Measurements from ENCODE around the gene MLYCD. TPM values are rescaled to one million over a fixed set of nuclear protein-coding genes. Genes with fewer than 3 reads are reported as not detected.
"Not testable (repeated sequence)": the region's sequence is repeated elsewhere in the genome, so short reads cannot be mapped to it uniquely, and the experiment has no call there.

MLYCD gene
- total RNA-seq, 2 experiments from 2014 or later, result 5.3 to 5.7 TPM

DNA sequence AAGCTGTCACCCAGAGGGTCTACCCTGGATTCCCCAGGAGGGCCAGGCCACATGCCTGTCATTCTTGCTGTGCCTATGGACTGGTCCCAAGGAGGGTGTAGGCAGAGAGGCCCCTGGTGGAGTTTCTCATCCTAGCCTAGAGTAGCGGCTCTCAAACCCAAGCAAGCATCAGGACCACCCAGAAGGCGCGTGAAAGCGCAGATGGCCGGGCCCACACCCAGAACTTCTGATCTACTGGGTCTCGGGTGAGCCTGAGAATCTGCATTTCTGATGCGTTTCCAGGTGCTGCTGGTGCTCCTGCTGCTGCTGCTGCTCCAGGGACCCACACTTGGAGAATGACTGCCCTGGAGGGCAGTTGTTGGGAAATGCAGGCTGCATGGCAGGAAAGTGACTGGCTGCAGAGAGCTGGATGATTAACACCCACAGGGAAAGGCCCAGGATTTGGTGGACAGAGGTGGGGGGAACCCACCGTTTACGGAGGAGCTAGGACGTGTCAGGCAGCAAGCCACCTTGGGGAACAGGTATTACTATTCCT lies 44.7 kb downstream of the MLYCD start:
- no peak for DNase-seq
- H3K4me3 Mint-ChIP-seq, result no peak overlapping the region
- H3K27me3 Mint-ChIP-seq, result no peaks in the 10 kb centered on the region
- H3K4me1 Mint-ChIP-seq, result peaks cover 8% of the 10 kb centered on the region
- ATAC-seq, result no peak
- H3K27ac Mint-ChIP-seq, result no peak overlapping the region
- no peaks in the 10 kb centered on the region for H3K36me3 Mint-ChIP-seq
- CTCF ChIA-PET, result interaction anchor here (1.4 kb wide), 1 partner anchor 13 kb away, joined by 4 read pairs; no protein-coding TSS in a partner anchor
- H3K9me3 Mint-ChIP-seq (ENCODE audit: low read depth), result no peaks in the 10 kb centered on the region

GRCh38 chr16:83945587-83945986 lies 46.7 kb downstream of the MLYCD start:
- peaks cover 5% of the 10 kb centered on the region for H3K9me3 Mint-ChIP-seq (ENCODE audit: low read depth)
- no peaks in the 10 kb centered on the region for H3K27me3 Mint-ChIP-seq
- no peak for DNase-seq
- H3K36me3 Mint-ChIP-seq, result no peaks in the 10 kb centered on the region
- no peak for ATAC-seq
- CTCF ChIA-PET, result no interaction called here
- H3K4me1 Mint-ChIP-seq, result no peaks in the 10 kb centered on the region
- no peak overlapping the region for H3K27ac Mint-ChIP-seq
- no peak overlapping the region for H3K4me3 Mint-ChIP-seq

DNA sequence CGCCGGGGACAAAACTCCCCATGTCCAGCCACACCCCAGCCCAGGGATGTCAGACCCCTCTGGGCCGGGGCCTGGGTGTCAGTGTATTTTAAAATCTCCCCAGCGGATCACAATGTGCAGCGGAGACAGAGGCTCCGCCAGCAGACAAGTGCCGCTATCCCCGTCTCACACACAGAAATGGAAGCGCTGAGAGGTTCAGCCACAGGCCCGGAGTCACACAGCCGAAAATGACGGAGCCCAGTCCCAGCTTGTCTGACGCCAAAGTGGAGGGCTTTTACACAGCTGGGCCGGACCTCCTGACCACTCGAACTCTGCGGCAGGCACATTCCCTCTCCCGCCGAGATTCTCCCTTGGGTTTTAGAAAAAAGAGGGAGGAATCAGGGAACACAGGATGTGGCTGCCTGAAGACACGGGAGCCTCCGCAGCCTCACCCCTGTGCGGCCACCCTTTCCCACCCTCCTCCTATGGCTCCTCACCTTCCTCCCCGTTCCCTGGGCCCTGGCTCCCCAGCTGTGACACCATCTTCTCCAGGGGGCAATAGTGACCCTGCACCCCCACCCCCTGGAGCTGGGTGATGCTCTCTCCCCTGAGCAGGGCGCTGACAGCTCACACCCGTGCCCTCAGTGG lies 47.4 kb downstream of the MLYCD start:
- H3K27ac Mint-ChIP-seq, result no peak overlapping the region
- DNase-seq (no peak), ATAC-seq (no peak)
- no peaks in the 10 kb centered on the region for H3K27me3 Mint-ChIP-seq
- H3K36me3 Mint-ChIP-seq, result no peaks in the 10 kb centered on the region
- CTCF ChIA-PET, result interaction anchor here (2.3 kb wide), 1 partner anchor 10 kb away, joined by 7 read pairs; no protein-coding TSS in a partner anchor
- peaks cover 5% of the 10 kb centered on the region for H3K9me3 Mint-ChIP-seq (ENCODE audit: low read depth)
- H3K4me3 Mint-ChIP-seq, result no peak overlapping the region
- H3K4me1 Mint-ChIP-seq, result no peaks in the 10 kb centered on the region

GRCh38 chr16:83946781-83947566 lies 48.1 kb downstream of the MLYCD start:
- peaks cover 5% of the 10 kb centered on the region for H3K9me3 Mint-ChIP-seq (ENCODE audit: low read depth)
- no peak overlapping the region for H3K27ac Mint-ChIP-seq
- H3K4me1 Mint-ChIP-seq, result no peaks in the 10 kb centered on the region
- no peak overlapping the region for H3K4me3 Mint-ChIP-seq
- no peaks in the 10 kb centered on the region for H3K27me3 Mint-ChIP-seq
- no peak for ATAC-seq
- CTCF ChIA-PET, result interaction anchor here (2.3 kb wide), 1 partner anchor 9 kb away, joined by 7 read pairs; no protein-coding TSS in a partner anchor
- no peak for DNase-seq
- H3K36me3 Mint-ChIP-seq, result no peaks in the 10 kb centered on the region

DNA sequence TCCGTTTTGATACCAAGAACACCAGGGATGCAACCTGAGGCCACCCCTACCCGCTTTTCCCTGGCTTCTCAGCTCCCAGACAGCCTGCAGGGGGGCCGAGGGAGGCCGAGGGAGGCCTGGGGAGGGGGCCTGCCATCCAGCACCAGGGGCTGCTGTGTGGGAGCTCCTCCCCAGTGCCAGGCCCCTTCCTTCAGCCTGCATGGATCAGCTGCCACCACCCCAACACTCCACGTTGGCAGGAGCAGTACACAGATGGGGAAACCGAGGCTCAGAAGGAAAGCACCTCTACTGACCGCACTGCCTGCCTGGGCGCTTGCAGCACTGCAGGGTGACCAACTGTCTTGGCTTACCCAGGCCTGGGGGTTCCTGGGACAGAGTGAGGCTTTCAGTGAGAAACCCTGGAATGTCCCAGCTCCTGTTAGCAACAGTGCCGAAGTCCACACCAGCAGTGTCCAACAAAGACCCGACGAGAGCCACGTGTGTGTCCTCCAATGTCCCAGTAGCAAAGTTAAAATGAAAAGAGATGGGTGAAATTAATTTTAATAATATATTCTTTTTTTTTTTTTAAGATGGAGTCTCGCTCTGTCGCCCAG lies 48.8 kb downstream of the MLYCD start:
- Mint-ChIP-seq H3K36me3 (no peaks in the 10 kb centered on the region), H3K27ac (no peak overlapping the region), H3K4me3 (no peak overlapping the region), H3K4me1 (peaks cover 4% of the 10 kb centered on the region), H3K27me3 (no peaks in the 10 kb centered on the region), H3K9me3 (ENCODE audit: low read depth) (peaks cover 5% of the 10 kb centered on the region)
- DNase-seq, result no peak
- CTCF ChIA-PET, result interaction anchor here (0.9 to 2.3 kb wide), 2 partner anchors 9 to 226 kb away, joined by 4 to 7 read pairs; no protein-coding TSS in a partner anchor
- no peak for ATAC-seq

DNA sequence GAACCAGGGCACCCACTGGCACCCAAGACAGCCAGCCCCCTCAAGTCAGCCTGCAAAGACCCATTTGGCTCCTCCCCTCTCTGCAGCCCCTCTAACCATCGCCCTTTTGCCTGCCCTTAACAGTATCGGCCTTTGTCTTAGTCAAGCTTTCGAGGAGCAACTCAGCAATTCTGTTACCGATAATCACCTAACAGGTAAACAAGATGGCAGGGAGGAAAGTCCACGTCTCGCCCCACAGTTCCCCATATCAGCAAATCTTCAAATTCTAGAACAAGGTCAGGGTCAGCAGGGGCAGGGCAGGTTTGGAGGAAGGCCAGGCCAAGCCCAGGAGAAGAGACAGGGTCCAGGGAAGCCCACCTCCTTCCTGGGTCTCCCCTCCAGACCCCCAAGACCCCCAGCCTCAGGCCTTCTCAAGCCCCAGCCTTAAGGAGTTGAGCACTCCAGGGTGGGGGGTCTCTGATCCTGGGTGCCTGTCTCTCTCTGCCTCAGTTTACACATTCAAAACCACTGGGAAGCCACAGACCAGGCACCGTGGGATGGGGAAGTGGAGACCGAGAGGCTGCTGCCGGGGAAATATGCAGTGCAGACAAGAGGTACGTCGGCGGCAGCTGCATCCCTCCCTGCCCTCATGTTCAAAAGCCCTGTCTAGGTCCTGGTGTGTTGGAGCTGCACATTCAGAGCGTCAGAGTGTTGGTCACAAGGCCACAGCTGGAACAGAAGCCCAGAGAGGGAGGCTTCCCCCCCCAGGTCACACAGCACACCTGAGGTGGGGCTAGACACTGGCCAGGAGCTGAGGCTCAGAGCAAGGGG lies 50.2 kb downstream of the MLYCD start:
- peaks cover 12% of the 10 kb centered on the region for H3K4me1 Mint-ChIP-seq
- H3K4me3 Mint-ChIP-seq, result no peak overlapping the region
- ATAC-seq (no peak), DNase-seq (no peak)
- H3K9me3 Mint-ChIP-seq (ENCODE audit: low read depth), result peaks cover 5% of the 10 kb centered on the region
- H3K27me3 Mint-ChIP-seq, result peaks cover 3% of the 10 kb centered on the region
- H3K27ac Mint-ChIP-seq, result no peak overlapping the region
- H3K36me3 Mint-ChIP-seq, result no peaks in the 10 kb centered on the region
- CTCF ChIA-PET, result interaction anchor here (0.5 kb wide), 1 partner anchor 315 kb away, joined by 3 read pairs; no protein-coding TSS in a partner anchor

- H3K27me3 Mint-ChIP-seq, result peaks cover 8% of the 10 kb centered on the region
- H3K27ac Mint-ChIP-seq, result no peak overlapping the region
- peaks cover 5% of the 10 kb centered on the region for H3K9me3 Mint-ChIP-seq (ENCODE audit: low read depth)
- peaks cover 13% of the 10 kb centered on the region for H3K4me1 Mint-ChIP-seq
- ATAC-seq (no peak), DNase-seq (no peak)
- no peaks in the 10 kb centered on the region for H3K36me3 Mint-ChIP-seq
- CTCF ChIA-PET, result interaction anchor here (0.5 kb wide), 1 partner anchor 315 kb away, joined by 3 read pairs; no protein-coding TSS in a partner anchor
- H3K4me3 Mint-ChIP-seq, result no peak overlapping the region
Measured at GRCh38 chr16:83949724-83950001, 50.7 kb downstream of the MLYCD start.

DNA sequence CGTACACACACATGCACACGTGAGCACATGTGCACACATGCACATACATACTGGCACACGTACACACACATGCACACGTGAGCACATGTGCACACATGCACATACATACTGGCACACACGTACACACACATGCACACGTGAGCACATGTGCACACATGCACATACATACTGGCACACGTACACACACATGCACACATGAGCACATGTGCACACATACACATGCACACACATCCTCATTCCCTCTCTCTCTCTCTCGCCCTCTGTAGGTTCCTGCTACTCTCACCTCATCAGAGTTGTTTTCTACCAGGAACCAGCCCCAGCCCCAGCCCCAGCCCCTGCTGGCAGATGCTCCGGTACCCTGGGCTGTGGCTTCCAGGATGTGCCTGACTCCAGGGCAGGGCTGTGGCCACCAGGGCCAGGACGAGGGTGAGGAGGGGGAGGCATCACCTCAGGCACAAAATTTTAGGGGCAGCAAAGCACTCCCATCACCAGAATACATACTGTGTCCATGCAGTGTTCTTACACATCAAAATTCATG lies 52.0 kb downstream of the MLYCD start:
- DNase-seq; H3K9me3 Mint-ChIP-seq (ENCODE audit: low read depth); H3K36me3 Mint-ChIP-seq; H3K4me3 Mint-ChIP-seq; H3K27ac Mint-ChIP-seq; CTCF ChIA-PET; ATAC-seq: not testable (repeated sequence)
- Mint-ChIP-seq H3K27me3 (peaks cover 11% of the 10 kb centered on the region), H3K4me1 (peaks cover 13% of the 10 kb centered on the region)

DNA sequence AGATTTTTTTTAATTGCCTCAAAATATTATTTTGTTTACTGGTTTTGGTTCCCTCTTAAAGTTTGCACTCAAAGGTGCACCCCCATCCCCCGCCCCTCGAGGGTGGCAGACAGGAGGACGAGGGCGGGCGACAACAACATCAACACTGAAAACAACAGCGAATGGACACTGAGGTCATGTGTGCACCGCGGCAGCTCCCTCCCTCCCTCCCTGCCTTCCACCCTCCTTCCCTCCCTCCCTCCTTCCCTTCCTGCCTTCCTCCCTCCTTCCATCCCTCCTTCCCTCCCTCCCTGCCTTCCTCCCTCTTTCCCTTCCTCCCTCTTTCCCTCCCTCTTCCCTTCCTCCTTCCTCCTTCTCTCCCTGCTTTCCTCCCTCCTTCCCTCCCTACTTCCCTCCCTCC lies 52.6 kb downstream of the MLYCD start:
- ATAC-seq (no peak), DNase-seq (no peak)
- Mint-ChIP-seq H3K4me3 (no peak overlapping the region), H3K27me3 (peaks cover 11% of the 10 kb centered on the region), H3K9me3 (ENCODE audit: low read depth) (peaks cover 5% of the 10 kb centered on the region), H3K4me1 (peaks cover 13% of the 10 kb centered on the region), H3K36me3 (no peaks in the 10 kb centered on the region), H3K27ac (no peak overlapping the region)
- CTCF ChIA-PET, result no interaction called here

DNA sequence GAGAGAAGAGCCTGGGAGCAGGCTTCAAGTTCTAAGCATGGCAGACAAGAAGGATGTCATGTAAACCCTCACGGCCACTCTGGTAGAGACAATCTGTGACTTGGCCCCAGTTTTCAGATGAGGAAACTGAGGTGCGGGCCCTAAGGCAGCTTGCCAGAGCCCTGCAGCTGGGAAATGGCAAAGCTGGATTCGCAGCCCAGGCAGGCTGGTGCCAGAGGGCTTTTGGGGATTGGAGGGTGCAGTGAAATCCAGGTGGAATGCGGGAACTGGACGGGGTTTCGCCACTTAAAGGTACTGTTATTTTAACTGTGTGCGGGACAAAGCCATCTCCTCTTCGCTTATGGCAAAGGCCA lies 53.6 kb downstream of the MLYCD start:
- H3K27ac Mint-ChIP-seq, result no peak overlapping the region
- CTCF ChIA-PET, result interaction anchor here (1.8 kb wide), 1 partner anchor 234 kb away, joined by 16 read pairs; the partner anchor contains the start of gene TAF1C
- no peak overlapping the region for H3K4me3 Mint-ChIP-seq
- peaks cover 13% of the 10 kb centered on the region for H3K4me1 Mint-ChIP-seq
- peaks cover 11% of the 10 kb centered on the region for H3K27me3 Mint-ChIP-seq
- no peak for DNase-seq
- no peak for ATAC-seq
- no peaks in the 10 kb centered on the region for H3K36me3 Mint-ChIP-seq
- H3K9me3 Mint-ChIP-seq (ENCODE audit: low read depth), result peaks cover 5% of the 10 kb centered on the region

DNA sequence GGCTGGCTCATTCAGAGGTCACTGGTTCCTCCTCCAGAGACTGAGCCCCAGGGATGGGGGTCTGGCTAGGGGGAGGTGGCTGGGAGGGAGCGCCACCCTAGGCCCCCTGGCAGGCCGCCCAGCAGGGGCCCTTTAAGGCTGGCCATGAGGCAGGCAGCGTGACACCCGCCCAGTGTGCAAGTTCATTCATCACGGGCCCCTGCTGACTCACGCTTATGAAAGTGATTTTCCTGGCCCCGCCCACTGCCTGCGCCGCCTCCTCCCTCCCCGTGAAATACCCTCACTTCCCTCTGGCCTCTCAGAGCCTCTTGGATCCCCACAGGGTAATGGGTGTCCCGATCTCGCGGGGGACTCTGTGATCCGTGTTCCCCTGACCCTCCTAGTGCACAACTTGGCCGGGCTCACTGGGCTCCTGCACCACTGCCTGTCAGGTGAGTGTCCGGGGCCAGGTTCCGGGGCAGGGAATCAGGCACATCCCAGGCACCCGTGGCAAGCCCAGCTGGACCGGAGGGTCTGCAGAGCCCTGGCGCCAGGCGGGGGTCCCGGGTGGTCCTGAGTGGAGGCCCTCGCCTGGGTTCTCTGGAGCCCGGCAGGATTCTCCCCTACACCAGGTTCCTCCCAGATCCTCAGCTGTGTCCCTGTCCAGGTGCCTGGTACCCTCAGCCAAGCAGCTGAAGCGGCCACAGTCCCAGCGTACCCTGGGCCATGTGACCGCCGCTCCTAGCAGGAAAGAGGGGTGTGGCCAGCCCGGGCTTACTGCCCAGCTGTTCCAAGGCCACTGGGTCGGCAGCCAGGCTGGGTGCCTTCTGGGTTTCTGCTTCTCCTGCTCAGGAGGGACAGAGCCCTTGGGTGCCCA lies 54.3 kb downstream of the MLYCD start, which contains the start of gene OSGIN1:
TSS of gene OSGIN1 (plus strand) at position 301 of the 856 bp plus-strand sequence. CDS start 4,432 bp downstream, outside the sequence.
- H3K4me3 Mint-ChIP-seq, result peak within 1 kb of the TSS; percentile 63
- peaks cover 13% of the 10 kb centered on the region for H3K4me1 Mint-ChIP-seq
- H3K27me3 Mint-ChIP-seq, result peaks cover 11% of the 10 kb centered on the region
- DNase-seq (peak; percentile 84), ATAC-seq (peak; percentile 87)
- peaks cover 5% of the 10 kb centered on the region for H3K9me3 Mint-ChIP-seq (ENCODE audit: low read depth)
- H3K36me3 Mint-ChIP-seq, result no peaks in the 10 kb centered on the region
- CTCF ChIA-PET, result interaction anchor here (0.5 to 1.8 kb wide), 11 partner anchors 9 to 234 kb away, joined by 3 to 16 read pairs (median 4); partner anchors contain the start of gene TAF1C
- H3K27ac Mint-ChIP-seq, result no peak within 1 kb of the TSS

Data from activated CD8-positive, alpha-beta memory T cell treated with anti-CD3 and anti-CD28 coated beads, Interleukin-2, amount 10 ng/mL, durations not matched to agents 7 days and 5 days (primary cell).